Measurements from ENCODE around the gene TBX6. TPM values are rescaled to one million over a fixed set of nuclear protein-coding genes. Genes with fewer than 3 reads are reported as not detected.

Gene TBX6
- total and polyA plus RNA-seq, 2 donors (not counting 3 experiments of a cell fraction or from before 2014, with no cell fraction given) = 0.40 to 0.60 TPM

GRCh38 chr16:30063893-30064728, 27.6 kb downstream of the TBX6 start:
- FAIRE-seq = peak; percentile 59
- Histone ChIP-seq H3K79me2 (ENCODE audit: control insufficient read depth, insufficient read depth, low read length) (peaks cover 31% of the 10 kb centered on the region), H3K27ac (ENCODE audit: insufficient read depth, low read depth, low read length) (peak overlapping the region; percentile 71)

More at GRCh38 chr16:30063893-30064728, 27.6 kb downstream of the TBX6 start:
- Histone ChIP-seq H3K9me1 (replicated peaks; ENCODE audit: control insufficient read depth, extremely low read depth, insufficient read depth, low read length) (no peaks in the 10 kb centered on the region), H3K9ac (replicated peaks; ENCODE audit: extremely low read depth, insufficient read depth, low read length) (peak overlapping the region; percentile 63), H4K20me1 (replicated peaks; ENCODE audit: control insufficient read depth, extremely low read depth, insufficient read depth, low read length) (no peaks in the 10 kb centered on the region), H3K27me3 (ENCODE audit: control insufficient read depth in 2 of 2, insufficient read depth in 2 of 2, low read length in 2 of 2) (no peaks in the 10 kb centered on the region), H3K9me3 (replicated peaks; ENCODE audit: control insufficient read depth, insufficient read depth, low read length) (no peaks in the 10 kb centered on the region), H3K4me1 (ENCODE audit: control insufficient read depth, extremely low read depth, insufficient read depth, low read length) (peaks cover 29% of the 10 kb centered on the region), H2AFZ (ENCODE audit: low read depth, low read length) (peak overlapping the region; percentile 38), H3K4me2 (ENCODE audit: insufficient read depth, low read length) (peak overlapping the region; percentile 59), H3K36me3 (ENCODE audit: control insufficient read depth in 2 of 2, extremely low read depth in 1 of 2, insufficient read depth in 2 of 2, low read length in 2 of 2) (peaks cover 6 to 16% of the 10 kb centered on the region in 2 experiments), H3K4me3 (replicated peaks in 1 of 3; ENCODE audit: insufficient read depth in 1 of 3, low read depth in 1 of 3, low read length in 3 of 3) (peak overlapping the region in 2 of 3 experiments; percentile 38 to 49)
- ChIA-PET POLR2A (interaction anchor here (2.2 to 2.8 kb wide), 2 partner anchors 10 to 11 kb away, joined by 14 to 21 read pairs; partner anchors contain the start of gene PPP4C), CTCF (interaction anchor here (0.6 to 4.5 kb wide), 5 partner anchors 8 to 155 kb away, joined by 3 to 53 read pairs (median 15); partner anchors contain the start of gene TBX6)
- intact Hi-C loops (cut with micrococcal nuclease) = loop anchor here (2.0 kb wide), 1 partner anchor 13 kb away; no protein-coding TSS in a partner anchor
- no TSS peak for BruUV-seq (replicated peaks)
- peak; percentile 43 for DNase-seq (ENCODE audit: low read depth, low spot score)
- TF ChIP-seq, protein P1, sequence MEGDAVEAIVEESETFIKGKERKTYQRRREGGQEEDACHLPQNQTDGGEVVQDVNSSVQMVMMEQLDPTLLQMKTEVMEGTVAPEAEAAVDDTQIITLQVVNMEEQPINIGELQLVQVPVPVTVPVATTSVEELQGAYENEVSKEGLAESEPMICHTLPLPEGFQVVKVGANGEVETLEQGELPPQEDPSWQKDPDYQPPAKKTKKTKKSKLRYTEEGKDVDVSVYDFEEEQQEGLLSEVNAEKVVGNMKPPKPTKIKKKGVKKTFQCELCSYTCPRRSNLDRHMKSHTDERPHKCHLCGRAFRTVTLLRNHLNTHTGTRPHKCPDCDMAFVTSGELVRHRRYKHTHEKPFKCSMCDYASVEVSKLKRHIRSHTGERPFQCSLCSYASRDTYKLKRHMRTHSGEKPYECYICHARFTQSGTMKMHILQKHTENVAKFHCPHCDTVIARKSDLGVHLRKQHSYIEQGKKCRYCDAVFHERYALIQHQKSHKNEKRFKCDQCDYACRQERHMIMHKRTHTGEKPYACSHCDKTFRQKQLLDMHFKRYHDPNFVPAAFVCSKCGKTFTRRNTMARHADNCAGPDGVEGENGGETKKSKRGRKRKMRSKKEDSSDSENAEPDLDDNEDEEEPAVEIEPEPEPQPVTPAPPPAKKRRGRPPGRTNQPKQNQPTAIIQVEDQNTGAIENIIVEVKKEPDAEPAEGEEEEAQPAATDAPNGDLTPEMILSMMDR (IDR thresholded peaks at IDR 0.05; ENCODE audit: extremely low read depth in 1 of 2, insufficient read depth in 1 of 2, low read depth in 1 of 2, low read length in 2 of 2) = peak in 1 of 2 donors; percentile 3
- no peak for TF ChIP-seq GATA2 (IDR thresholded peaks at IDR 0.05; ENCODE audit: insufficient read depth, insufficient read length, low read depth, low read length)
- dilution Hi-C loops (cut with MboI; ENCODE audit: extremely low pct_ligation_motif_present, low sequenced_read_pairs) = no loop called here
